ENCODE data around the gene UCN2. TPM values are rescaled to one million over a fixed set of nuclear protein-coding genes. Genes with fewer than 3 reads are reported as not detected.

The UCN2 gene
- total and polyA plus RNA-seq, 2 of the 8 experiments (the other 6 are each of a cell fraction or from before 2014, with no cell fraction given), result 0.14 TPM; not detected in 1

DNA sequence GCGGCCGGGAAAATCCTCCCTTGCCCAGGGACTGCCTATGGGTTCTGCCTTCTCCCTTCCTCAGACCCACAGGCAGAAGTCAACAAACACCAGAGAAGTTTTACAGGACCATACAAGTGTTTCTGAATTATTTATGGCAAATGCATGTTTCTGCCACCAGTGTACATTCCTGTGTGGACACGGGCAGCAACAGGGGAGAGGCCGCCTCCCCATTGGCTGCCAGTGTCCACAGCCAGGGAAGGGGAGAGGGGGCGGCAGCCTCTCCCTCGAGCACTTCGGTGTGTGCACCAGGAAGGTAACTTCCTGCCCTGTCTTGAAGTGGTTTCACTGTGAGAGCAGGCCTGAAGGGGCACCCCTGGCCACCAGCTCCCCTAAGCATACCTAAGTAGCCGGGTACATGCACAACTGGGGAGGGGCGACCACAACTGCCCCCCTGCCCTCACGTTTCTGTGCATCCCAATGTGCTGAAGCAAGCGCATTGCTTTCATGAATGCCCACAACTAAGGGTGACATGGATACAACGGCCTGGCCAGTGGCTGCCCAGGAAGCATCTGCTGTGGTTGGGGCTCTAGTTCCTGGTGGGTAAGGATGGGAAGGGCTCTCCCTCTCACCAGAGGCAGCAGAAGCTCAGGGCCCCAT lies 44.8 kb downstream of the UCN2 start:
- Histone ChIP-seq H4K8ac (ENCODE audit: extremely low read depth, insufficient read depth, low read length) (no peak overlapping the region), H3K27me3 (replicated peaks in 1 of 4; ENCODE audit: control insufficient read depth in 3 of 4, extremely low read depth in 1 of 4, insufficient read depth in 3 of 4, low read length in 3 of 4) (no peaks in the 10 kb centered on the region), H3K4me1 (replicated peaks in 1 of 4; ENCODE audit: control insufficient read depth in 3 of 4, insufficient read depth in 4 of 4, low read length in 3 of 4) (no peaks in the 10 kb centered on the region), H3K9ac (replicated peaks in 1 of 4; ENCODE audit: extremely low read depth in 1 of 4, low read depth in 3 of 4, low read length in 3 of 4) (no peak overlapping the region; a peak in 1 of 7 replicates), H2BK5ac (ENCODE audit: low read depth, low read length) (no peak overlapping the region), H2BK120ac (replicated peaks; ENCODE audit: low read depth, low read length) (no peak overlapping the region), H3K56ac (replicated peaks; ENCODE audit: insufficient read length, low read depth, low read length) (no peak overlapping the region), H3K79me1 (ENCODE audit: low read depth, low read length) (no peaks in the 10 kb centered on the region), H3K9me3 (ENCODE audit: insufficient read depth in 2 of 2, low read depth in 1 of 2, low read length in 1 of 2) (no peaks in the 10 kb centered on the region), H4K5ac (ENCODE audit: insufficient read length, low read depth, low read length) (no peak overlapping the region), H3K14ac (ENCODE audit: insufficient read length) (no peak overlapping the region), H3K23ac (ENCODE audit: insufficient read length) (no peak overlapping the region), H3K4me3 (ENCODE audit: extremely low read depth in 1 of 4, insufficient read depth in 2 of 4, low read depth in 3 of 4, low read length in 4 of 4) (no peak overlapping the region), H3K4ac (replicated peaks; ENCODE audit: insufficient read length, low read depth, low read length) (no peak overlapping the region), H3K18ac (ENCODE audit: extremely low read depth, low read length) (no peak overlapping the region), H2BK20ac (ENCODE audit: low read length) (no peak overlapping the region), H3K4me2 (ENCODE audit: insufficient read depth in 1 of 2, low read depth in 2 of 2, low read length in 2 of 2) (no peak overlapping the region), H2BK15ac (ENCODE audit: low read length) (no peak overlapping the region), H3K36me3 (ENCODE audit: control insufficient read depth in 2 of 4, insufficient read depth in 4 of 4, low read length in 3 of 4) (peaks cover 2 to 7% (median 5%) of the 10 kb centered on the region in 4 experiments; a peak in 5 of 8 replicates), H2BK12ac (ENCODE audit: low read depth, low read length) (no peak overlapping the region), H3K79me2 (ENCODE audit: control insufficient read depth in 1 of 2, insufficient read depth in 2 of 2, low read length in 2 of 2) (no peaks in the 10 kb centered on the region), H3K23me2 (ENCODE audit: low read depth, low read length) (no peaks in the 10 kb centered on the region), H4K91ac (replicated peaks; ENCODE audit: insufficient read length, low read length) (no peak overlapping the region), H3K27ac (ENCODE audit: low read depth, low read length) (no peak overlapping the region), H4K20me1 (replicated peaks in 1 of 2; ENCODE audit: control insufficient read depth in 1 of 2, insufficient read depth in 2 of 2, low read length in 2 of 2) (peaks cover 2 to 3% of the 10 kb centered on the region in 2 experiments), H2AK5ac (ENCODE audit: low read depth, low read length) (no peak overlapping the region), H2AFZ (ENCODE audit: low read length) (no peak overlapping the region)
- 79% methylated on average over 11 of the region's 12 CpGs; no CpG with 5 or more reads in 1 of the 2 experiments for WGBS, 2 experiments (ENCODE audit: extremely low coverage in 1 of 2, insufficient coverage in 1 of 2, insufficient read length in 1 of 2, insufficient replicate concordance in 2 of 2, low coverage in 1 of 2, low lambda C conversion rate in 2 of 2, missing lambda C conversion rate in 1 of 2)
- TF ChIP-seq CBX8 (IDR thresholded peaks at IDR 0.05; ENCODE audit: borderline replicate concordance, low read depth, low read length) (no peak), CREB1 (IDR thresholded peaks at IDR 0.05) (no peak), RAD21 (IDR thresholded peaks at IDR 0.05 in 1 of 2, conservative IDR thresholded peaks at IDR 0.05 in 1 of 2; ENCODE audit: low read depth in 2 of 2, low read length in 2 of 2) (no peak), EGR1 (IDR thresholded peaks at IDR 0.05; ENCODE audit: borderline replicate concordance, low read depth, low read length) (no peak)
- no peak for FAIRE-seq
- no peak for DNase-seq (ENCODE audit: low read depth in 1 of 2, low spot score in 2 of 2)
- ChIA-PET POLR2A (ENCODE audit: partially characterized antibody) (no interaction called here), CTCF (ENCODE audit: partially characterized antibody) (interaction anchor here (0.6 to 1.4 kb wide), 5 partner anchors 10 to 83 kb away, joined by 3 to 4 read pairs (median 4); no protein-coding TSS in a partner anchor)

Data from H1 (cell line).